Activated CD8-positive, alpha-beta memory T cell treated with anti-CD3 and anti-CD28 coated beads for 24 hours (primary cell): ENCODE measurements around the gene CALCB.
"Not testable (repeated sequence)": the region's sequence is repeated elsewhere in the genome, so short reads cannot be mapped to it uniquely, and the experiment has no call there.

ENCODE experiments used
- DNase-seq: peaks from one replicate; pipeline ENCODE4 v3.0.0-alpha.2; 2020

The CALCB gene, protein sequence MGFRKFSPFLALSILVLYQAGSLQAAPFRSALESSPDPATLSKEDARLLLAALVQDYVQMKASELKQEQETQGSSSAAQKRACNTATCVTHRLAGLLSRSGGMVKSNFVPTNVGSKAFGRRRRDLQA

DNA sequence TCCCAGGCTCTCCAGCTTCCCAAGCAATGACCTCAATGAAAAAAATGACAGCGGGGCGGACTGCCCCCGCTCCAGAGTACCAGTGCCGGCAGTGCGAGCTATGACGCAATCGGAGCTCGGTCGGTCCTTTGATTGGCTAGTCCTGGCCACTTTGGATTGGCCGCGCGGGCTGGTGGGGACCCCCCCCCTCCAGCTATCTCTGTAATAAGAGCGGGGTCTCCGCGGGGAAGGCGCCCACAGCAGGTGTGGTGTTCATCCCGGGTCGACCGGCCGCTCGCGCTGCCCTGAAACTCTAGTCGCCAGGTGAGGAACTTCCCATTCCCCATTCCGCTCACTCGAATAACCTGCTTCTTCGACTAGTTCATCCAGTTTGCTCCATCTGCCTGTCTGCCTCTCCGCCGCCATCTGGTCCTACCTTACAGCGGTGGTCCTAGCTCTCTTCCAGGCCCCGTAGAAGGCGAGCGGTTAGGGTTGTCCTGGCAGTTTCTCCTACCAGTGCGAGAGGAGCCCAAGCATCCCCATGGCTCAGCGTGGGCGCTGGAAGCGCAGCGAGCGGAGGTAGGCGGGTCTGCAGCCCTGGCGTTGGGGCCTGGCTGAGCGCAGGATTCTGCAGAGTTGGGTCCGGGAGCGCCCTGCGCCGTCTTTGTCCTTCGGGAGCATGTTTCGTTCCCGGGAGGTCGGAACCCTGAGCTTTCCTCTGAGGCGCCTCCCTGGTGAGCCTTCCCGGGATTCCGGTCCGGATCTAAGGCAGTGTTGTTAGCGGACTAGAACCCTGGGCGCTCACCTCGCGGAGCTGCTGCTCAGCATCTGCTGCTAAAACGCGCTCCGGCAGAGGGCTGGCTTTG is at the start of gene CALCB:
Gene CALCB (plus strand): TSS at position 233 of the 845 bp plus-strand sequence. CDS start 1,126 bp downstream, outside the sequence.
- peak; percentile 77 for DNase-seq

DNA sequence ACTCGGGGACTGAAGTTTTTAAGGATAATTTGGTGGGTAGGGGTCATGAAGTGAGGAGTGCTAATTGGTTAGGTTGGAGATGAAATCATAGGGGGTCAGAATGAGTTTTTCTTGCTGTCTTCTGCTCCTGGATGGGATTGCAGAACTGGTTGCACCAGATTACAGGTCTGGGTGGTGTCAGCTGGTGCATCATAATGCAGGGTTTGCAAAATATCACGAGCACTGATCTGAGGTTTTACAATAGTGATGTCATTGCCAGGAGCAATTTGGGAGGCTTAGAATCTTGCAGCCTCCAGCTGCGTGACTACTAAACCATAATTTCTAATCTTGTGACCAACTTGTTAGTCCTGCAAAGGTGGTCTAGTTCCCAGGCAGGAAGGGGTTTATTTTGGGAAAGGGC is 46.4 kb upstream of the CALCB start:
- DNase-seq, result no peak

DNA sequence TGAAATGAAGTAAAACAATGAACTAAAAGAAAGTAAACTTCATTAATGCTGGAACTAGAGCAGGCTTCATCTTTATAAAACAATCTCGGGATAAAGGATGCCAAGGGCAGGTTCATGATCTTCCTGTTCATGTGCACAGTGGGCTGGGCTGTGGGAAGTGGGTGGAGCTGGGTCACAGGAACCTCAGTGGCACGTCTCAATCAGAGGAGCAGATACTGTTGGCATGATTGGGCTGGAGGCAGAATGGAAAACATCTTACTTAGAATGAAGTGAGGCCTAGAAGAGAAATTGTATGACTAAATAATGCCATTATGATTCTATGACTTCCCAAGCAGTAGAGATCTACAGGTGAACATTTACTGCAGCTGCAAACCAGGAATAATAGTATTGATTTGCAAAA is 45.4 kb upstream of the CALCB start:
- no peak for DNase-seq

DNA sequence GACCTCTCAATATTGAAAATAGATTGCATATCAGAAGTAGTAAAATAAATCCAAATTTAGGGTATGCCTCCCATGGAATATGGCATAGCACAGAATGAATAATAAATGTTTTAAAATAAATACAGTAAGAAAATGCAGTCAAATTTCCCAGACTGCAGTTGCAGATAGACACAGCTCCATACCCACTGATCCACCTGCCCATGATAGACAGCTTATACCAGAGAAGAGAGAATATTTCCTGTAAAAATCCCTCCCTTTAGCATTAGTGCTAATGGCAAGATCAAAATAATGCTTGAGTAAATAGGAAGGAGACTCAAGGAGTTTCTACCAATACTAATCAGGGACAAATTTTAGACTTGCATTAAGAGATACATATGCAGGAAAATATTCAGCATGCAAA is 45.0 kb upstream of the CALCB start:
- DNase-seq, result no peak

DNA sequence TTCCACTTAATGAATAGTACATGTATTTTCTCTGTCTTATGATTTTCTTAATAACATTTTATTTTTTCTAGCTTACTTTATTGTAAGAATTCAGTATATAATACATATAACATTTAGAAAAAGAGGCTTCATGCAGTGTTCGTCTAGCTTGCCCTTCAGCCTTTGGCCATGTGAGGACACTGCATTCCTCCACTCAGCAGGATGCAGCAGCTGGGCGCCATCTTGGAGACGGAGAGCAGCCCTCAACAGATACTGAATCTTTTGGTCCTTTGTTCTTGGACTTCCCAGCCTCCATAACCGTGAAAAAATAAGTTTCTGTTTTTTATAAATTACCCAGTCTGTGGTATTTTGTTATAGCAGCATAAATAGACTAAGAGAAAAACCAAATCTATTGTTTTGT is 41.4 kb upstream of the CALCB start:
- DNase-seq, result not testable (repeated sequence)

DNA sequence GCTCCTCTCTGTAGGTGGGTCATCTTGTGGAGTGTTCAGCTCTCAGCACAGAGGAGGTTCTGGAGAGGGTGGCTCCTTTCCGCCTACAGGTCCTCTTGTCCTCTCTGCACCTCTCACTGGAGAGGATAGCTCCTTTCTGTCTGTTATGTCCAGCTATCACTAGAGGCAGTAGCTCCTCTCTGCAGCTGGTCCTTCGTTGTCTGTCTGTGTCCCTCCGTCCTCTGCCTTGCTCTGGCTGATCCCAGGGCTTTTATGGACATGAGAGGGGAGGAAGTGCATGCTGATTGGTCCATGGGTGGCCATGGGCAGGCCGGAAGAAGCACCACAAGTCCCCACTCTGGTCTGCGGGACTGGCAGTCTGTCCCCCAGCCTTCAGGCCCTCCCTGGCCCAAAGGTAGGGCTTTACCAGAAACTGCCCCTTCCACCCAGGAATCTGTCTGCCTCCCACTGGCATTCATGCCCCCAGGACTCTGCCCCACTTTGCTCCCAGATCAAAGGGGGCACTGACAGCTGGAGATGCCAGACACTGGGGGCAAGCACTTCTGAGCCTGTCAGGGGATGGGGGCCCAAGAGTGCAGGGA is 38.6 kb upstream of the CALCB start:
- DNase-seq, result no peak

DNA sequence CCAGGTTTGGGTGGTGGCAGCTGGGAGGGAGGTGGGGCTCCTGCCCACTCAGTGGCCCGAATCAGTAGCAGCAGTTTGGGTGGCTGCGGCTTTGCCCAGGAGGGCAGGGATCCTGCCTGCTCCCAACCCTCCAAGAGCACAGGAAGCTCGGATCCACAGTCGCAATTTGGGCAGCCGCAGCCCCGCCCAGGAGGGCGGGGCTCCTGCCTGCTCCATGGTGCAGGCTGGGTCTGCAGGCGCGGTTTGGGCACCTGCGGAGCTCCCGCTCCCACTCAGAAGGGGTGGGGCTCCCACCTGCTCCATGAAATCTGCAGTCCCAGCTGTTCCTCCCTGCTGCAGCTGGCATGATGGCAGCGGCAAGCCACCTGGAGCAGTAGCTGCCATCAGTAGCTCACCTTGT is 38.1 kb upstream of the CALCB start:
- DNase-seq, result no peak

DNA sequence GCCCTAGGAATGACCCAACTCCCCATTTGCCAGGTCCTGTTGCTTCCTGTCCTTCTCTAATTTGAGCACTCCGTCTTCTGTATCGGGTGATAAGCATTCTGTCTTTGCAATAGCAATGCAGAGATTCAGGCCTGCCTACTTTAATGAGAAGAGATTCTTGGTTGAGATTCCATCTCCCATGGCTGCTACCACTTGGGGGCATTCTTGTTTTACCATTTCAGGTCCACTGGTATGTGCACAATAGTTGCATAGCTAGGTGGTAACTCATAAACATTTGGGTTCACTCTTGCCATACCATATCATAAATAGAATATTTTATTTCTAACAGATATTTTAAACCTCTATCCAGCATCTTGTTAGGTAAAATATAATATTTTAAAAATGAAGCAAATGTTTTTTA is 34.4 kb upstream of the CALCB start:
- no peak for DNase-seq

DNA sequence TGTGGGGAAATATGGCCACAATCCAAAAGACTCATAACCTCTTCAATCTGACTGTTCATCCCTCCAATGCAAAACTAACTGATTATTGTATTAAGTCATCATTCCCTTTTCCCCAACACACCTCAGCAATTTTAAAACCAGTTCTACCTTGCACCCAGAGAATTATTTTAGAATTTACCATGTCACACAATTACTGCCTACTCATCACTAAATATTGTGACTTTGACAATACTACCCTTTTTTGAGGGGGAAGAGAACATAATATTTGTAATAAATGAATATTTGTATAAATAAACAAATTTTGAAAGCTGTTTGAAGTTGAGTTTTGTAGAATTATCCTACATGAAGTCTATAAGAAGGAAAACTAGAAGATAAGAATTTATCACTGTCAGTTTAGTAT is 28.2 kb upstream of the CALCB start:
- no peak for DNase-seq

DNA sequence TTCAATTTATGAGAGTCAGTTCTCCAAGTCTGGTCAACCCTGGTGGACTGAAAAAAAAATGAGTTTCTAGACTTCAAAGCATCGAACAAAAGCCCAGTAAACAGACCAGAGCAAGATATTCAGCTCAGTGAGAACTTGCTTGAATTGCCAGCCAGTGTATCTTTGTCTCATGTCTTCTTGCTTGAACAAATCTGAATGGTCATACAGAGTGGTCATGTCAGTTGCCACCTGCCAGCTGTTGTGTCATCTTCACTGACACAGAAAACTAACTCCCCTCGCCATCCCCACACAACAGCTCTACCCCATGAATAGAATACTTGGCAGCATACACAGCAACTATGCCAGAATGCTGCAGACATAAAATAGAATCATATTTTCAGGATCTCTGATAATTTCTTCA is 27.5 kb upstream of the CALCB start:
- DNase-seq, result no peak

DNA sequence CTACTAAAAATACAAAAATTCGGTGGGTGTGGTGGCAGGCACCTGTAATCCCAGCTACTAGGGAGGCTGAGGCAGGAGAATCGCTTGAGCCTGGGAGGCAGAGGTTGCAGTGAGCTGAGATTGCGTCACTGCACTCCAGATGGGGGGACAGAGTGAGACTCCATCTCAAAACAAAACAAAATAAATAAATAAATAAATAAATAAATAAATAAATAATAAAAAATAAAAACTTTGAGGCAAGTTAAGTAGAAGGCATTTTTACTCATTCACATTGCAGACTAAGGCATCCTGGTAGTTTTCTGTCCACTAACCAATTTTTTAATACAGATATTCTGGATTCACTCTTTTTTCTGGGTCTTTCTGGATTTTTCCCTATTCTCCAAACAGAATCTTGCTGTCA is 26.7 kb upstream of the CALCB start:
- DNase-seq, result not testable (repeated sequence)

DNA sequence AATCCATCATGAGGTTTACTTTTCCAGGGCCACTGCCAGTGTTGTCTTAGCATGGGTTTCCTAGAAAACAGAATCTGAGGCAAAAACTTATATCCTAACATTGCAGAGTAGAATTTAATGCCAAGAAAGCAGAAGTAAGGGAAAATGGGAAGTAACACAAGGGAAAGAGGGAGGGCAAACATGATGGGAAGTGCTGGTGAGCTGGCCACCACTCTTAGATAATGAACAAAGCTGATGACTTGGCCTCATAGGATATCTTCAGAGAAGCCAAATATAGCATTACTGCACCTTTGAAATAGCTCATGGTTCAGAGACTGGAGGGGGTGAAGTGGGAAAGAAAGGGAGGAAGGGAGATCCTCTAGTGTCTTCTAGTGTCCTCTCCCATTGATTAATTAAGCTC is 24.8 kb upstream of the CALCB start:
- no peak for DNase-seq

DNA sequence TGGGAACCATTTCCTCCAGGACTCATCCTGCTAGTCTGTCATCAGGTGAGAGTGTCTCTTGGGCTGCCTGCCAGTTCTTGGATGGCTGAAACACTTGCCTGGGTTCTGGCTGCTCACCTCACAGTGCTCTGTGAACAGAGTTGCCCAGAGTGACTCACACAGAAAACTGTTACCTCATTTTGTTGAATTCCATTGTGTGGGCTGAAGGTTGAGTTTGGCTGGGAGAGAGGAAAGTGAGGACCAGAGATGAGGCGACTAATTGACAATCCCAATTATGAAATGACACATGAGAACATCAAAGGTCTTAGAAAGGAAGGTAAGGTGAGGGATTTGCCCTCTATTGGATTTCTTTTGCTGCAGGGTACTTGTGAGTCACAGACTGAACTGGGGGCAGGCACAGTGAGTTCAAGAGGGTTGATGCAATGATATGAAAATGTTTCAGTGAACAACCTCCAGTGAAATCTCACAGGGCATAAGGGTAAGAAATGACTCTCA is 20.2 kb upstream of the CALCB start:
- no peak for DNase-seq

DNA sequence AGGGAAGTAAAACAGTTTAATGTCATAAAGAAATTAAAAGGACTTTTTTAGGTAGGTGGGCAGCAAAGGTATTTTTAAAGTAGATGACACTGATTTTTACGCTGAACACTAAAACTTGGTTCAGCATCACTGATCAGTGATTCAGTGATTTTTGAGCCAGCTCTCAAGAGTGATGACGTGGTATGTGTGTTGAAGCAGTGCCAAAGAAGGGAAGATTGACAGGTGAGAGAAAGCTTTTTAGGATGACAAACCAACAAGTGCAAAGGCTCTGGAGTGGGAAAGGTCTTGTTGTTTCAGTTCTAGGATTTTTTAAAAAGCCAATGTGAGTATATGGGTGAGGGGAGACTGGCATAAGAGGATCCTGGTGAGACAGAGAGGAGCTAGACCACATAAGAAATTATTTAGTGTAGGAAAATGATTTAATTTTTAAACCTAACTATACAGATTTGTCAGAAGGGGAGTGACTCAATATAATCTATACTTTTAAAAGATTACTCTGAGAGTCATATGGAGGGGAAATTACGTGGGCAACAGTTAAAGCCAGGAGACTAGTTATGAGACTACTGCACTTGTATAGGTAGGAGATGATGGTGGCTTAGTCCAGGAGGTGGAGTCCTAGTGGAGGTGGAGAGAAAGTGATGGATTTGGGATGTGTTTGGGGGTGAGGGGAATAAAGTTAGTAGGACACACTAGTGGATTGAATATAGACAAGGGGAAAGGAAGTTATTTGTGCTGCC is 17.6 kb upstream of the CALCB start:
- no peak for DNase-seq

DNA sequence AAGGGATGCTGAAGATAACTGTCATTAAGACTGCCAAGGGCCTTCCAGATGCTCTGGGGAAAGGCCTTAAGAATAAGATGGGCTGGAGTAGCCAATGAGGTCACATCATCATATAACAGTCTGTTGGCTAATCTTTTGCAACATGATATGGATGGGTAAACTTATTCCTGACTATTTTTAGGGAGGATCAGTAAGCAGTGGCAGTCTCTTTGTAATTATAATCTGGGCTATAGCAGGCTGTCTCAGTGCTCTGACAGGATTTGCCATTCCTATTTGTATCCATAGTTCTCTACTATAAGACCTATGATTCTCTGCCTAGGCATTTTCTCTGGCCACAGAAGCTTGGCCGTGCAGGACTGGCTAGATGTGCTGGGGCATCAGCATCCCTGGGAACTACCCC is 16.1 kb upstream of the CALCB start:
- DNase-seq, result no peak

DNA sequence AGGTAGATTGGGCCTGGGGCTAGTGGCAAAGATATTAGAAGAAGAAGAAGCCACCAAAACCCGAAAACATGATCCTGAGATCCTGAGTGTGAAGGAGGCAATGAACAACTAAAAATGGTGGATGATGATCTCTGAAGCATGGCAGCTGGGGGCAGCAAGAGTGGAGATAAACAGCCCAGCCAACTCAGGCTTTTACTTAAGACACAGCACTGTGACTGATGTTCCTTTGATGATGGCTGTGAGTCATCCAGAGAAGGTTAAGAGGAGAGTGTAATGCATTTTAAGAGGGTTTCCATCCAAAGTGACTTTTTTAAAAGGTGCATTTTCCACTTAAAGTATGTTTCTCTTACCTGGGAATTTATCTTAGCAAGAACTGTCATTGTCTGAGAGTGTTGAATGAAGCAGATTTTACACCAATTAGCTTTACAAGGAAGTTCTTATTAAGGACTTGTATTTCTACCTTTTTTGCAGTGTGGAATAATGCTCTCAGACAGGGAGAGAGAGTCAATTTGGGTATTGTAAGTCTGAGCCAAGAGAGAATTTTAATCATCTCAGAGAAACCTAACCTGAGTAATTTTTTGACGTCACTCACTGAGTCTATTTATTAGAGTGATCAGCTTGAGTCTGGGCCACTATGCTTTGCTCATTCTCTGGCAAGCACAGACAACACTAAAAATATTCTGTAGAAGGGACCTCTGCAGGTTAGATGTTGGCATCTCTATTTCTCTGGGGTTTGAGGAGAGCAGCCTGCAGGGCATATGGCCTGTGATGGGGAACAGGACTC is 14.1 kb upstream of the CALCB start:
- no peak for DNase-seq

DNA sequence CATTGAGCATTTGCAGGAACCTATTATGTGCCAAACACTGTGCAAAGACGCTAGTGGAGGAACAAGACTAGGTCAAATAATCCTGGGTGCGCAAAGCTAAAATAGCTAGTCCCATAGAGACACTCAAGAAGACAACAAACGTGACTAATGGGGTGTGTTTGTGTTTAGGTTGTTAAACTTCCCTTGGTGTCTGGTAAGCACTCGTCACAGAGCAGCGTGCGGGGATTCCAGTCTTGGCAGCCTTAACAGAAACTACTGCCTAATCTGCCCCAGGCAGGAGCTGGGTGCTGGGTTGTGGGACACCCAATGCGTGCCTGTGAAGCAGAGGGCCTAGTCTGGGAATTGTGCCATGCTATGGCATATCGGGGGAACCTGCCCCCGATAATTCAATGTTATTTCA is 10.8 kb upstream of the CALCB start:
- DNase-seq, result no peak

DNA sequence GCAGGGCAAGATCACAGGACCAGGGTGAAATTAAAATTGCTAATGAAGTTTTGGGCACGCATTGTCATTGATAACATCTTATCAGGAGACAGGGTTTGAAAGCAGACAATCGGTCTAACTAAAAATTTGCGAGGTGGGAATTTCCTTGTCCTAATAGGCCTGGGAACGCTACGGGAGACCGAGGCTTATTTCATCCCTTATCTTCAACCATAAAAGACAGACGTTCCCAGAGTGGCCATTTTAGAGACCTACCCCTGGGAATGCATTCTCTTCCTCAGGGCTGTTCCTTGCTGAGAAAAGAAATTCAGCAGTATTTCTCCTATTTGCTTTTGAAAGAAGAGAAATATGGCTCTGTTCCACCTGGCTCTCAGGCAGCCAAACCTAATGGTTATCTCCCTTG is 3.6 kb upstream of the CALCB start:
- DNase-seq, result not testable (repeated sequence)

DNA sequence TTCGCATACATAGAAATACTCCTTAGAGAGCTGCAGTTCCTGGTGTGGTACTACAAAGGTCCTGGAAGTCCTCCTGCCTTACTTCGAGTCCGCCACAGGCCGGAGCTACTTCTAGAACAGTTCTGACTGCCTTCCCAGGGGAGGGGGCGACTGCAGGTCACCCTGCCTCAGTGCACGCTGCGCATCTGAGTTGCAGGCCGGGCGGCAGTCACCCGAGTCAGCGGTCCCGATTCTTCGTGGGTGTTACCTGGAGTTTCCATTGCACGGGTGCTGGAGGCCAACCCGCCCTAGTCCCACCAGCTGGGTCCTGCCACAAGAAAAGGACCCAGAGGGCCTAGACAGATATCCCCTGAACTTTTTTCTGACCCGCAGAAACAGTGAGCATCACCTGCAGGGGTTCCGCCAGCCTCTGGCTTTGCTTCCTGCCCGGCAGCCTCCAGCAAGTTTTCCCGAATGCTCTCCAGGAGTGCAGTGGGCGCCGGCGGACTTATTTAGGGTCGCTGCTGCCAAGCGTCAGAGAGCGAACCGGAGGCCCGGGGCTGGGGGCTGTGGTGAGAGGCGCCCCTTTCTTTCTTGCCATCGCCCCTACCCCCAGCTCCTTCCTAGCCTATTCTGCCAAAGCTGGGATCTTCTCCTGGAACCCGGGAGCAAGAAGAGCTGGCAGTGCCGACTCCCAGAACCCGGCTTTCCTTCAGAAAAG is 1.7 kb upstream of the CALCB start:
- no peak for DNase-seq

DNA sequence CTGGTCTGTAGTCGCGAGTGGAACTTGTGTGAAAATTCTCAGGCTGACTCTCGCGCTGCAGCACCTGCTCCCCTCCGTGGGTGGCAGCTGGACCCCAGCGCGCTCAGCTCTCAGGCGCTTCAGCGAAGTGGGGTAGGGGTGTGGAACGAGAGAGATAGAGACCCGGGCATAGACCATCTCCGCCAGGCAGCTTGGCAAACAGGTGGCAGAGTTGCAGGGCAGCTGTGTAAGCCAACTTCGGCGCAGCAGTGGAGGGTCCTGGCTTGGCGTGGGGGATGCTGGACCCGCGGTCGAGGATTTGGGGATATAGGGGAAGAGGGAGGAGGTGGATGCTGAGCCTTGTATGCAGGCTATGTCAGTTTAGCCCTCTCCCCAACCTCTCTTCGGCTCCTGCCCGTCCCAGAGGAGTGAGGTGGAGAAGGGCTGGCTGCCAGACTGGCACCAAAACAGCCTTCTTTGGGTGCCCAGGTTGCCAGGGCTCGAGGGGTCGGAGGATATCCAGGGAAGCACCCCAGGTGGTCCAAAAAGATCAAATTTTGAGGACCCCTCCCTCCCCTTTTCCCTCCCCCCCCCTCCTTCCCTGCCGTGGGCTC is 746 bp upstream of the CALCB start:
- no peak for DNase-seq
